HL-60/S4 treated with retinoic acid at 250 ng/mL for 4 days and 3 days (cell line): ENCODE results near the gene KRT10.

Experiments used
- in situ Hi-C: fragments of 300-500 bp; cut with MboI; formaldehyde crosslinking; loops from 2 replicates; pipeline ENCODE4 v1.7.0; 2022; ENCODE audit warnings: low sequenced_read_pairs

The KRT10 gene

GRCh38 chr17:40809721-40810421, 12.5 kb downstream of the KRT10 start:
- in situ Hi-C loops, result no loop called here

- in situ Hi-C loops, result no loop called here
These were observed 16.3 kb downstream of the KRT10 start for GRCh38 chr17:40806131-40806530.

GRCh38 chr17:40803617-40804082, 18.8 kb downstream of the KRT10 start:
- in situ Hi-C loops, result no loop called here

GRCh38 chr17:40801157-40801556, 21.3 kb downstream of the KRT10 start:
- in situ Hi-C loops, result no loop called here

GRCh38 chr17:40800381-40800780, 22.0 kb downstream of the KRT10 start:
- in situ Hi-C loops, result no loop called here

- in situ Hi-C loops, result no loop called here
These were observed 22.6 kb downstream of the KRT10 start, which contains the start of gene KRT28 for GRCh38 chr17:40799859-40800258. Gene KRT28, minus strand, starts transcription at chr17:40799959. Its CDS starts 66 bp downstream, at chr17:40799893.

- in situ Hi-C loops, result no loop called here
These were observed 25.6 kb downstream of the KRT10 start for GRCh38 chr17:40796846-40797245.

GRCh38 chr17:40795019-40795667, 27.3 kb downstream of the KRT10 start:
- in situ Hi-C loops, result no loop called here

- in situ Hi-C loops, result no loop called here
These were observed 27.9 kb downstream of the KRT10 start for GRCh38 chr17:40794466-40794865.

- in situ Hi-C loops, result no loop called here
These were observed 28.6 kb downstream of the KRT10 start for GRCh38 chr17:40793832-40794231.

GRCh38 chr17:40791787-40792436, 30.5 kb downstream of the KRT10 start:
- in situ Hi-C loops, result no loop called here

- in situ Hi-C loops, result no loop called here
These were observed 31.3 kb downstream of the KRT10 start for GRCh38 chr17:40791111-40791510.

- in situ Hi-C loops, result no loop called here
These were observed 40.0 kb downstream of the KRT10 start, which contains the start of gene KRT27 for GRCh38 chr17:40782450-40782849. Gene KRT27, minus strand, starts transcription at chr17:40782550. Its CDS starts 57 bp downstream, at chr17:40782493.

- in situ Hi-C loops, result no loop called here
These were observed 43.1 kb downstream of the KRT10 start for GRCh38 chr17:40779181-40779909.

GRCh38 chr17:40778461-40778860, 44.0 kb downstream of the KRT10 start:
- in situ Hi-C loops, result no loop called here

- in situ Hi-C loops, result no loop called here
These were observed 44.4 kb downstream of the KRT10 start for GRCh38 chr17:40777971-40778370.

GRCh38 chr17:40777459-40777858, 45.0 kb downstream of the KRT10 start:
- in situ Hi-C loops, result no loop called here

GRCh38 chr17:40775945-40776344, 46.5 kb downstream of the KRT10 start:
- in situ Hi-C loops, result no loop called here

- in situ Hi-C loops, result no loop called here
These were observed 50.3 kb downstream of the KRT10 start, which contains the start of gene KRT26 for GRCh38 chr17:40772101-40772500. Gene KRT26, minus strand, starts transcription at chr17:40772201. Its CDS starts 88 bp downstream, at chr17:40772113.
